Measurements from ENCODE around the gene MSL3B.
A peak's percentile ranks its signal among the peaks of the same experiment; 100 is the strongest.

Gene MSL3B

GRCh38 chr2:233857511-233858141 is 10.6 kb downstream of the MSL3B start (continued):
- no peak for TF ChIP-seq ZNF76 (CRISPR knock-in tag; IDR thresholded peaks at IDR 0.05; ENCODE audit: borderline replicate concordance)
- TF ChIP-seq DPF2 (IDR thresholded peaks at IDR 0.05) = peak; percentile 85
- no peak for TF ChIP-seq XRCC4 (IDR thresholded peaks at IDR 0.05; ENCODE audit: extremely low read depth, insufficient read depth, insufficient read length)
- peak; percentile 78 for TF ChIP-seq ZNF146 (CRISPR knock-in tag; IDR thresholded peaks at IDR 0.05; ENCODE audit: unreplicated experiment)
- TF ChIP-seq PHF8 (IDR thresholded peaks at IDR 0.05; ENCODE audit: borderline replicate concordance, low read length) = no peak
- TF ChIP-seq FOXA1 (IDR thresholded peaks at IDR 0.05; ENCODE audit: borderline replicate concordance) = no peak
- TF ChIP-seq ZNF217 (CRISPR knock-in tag; IDR thresholded peaks at IDR 0.05) = no peak
- TF ChIP-seq ZC3H4 (CRISPR knock-in tag; IDR thresholded peaks at IDR 0.05; ENCODE audit: borderline replicate concordance) = no peak
- no peak for TF ChIP-seq ZBTB34 (CRISPR knock-in tag; IDR thresholded peaks at IDR 0.05)
- TF ChIP-seq ARID3A (IDR thresholded peaks at IDR 0.05; ENCODE audit: borderline replicate concordance, low read depth, low read length) = peak; percentile 89
- no peak for TF ChIP-seq ZNF699 (CRISPR knock-in tag; IDR thresholded peaks at IDR 0.05; ENCODE audit: insufficient replicate concordance)
- no peak for TF ChIP-seq GTF2B (IDR thresholded peaks at IDR 0.05; ENCODE audit: extremely low read depth, insufficient read length)
- no peak for TF ChIP-seq WHSC1 (IDR thresholded peaks at IDR 0.05; ENCODE audit: low read length)
- TF ChIP-seq POLR2B (IDR thresholded peaks at IDR 0.05; ENCODE audit: low read depth, partially characterized antibody) = no peak
- TF ChIP-seq CBX1 (IDR thresholded peaks at IDR 0.05; ENCODE audit: low read depth) = no peak
- TF ChIP-seq THRA (IDR thresholded peaks at IDR 0.05) = no peak
- peak; percentile 81 to 84 for TF ChIP-seq RAD21 (CRISPR knock-in tag; conservative IDR thresholded peaks at IDR 0.05 in 1 of 2, IDR thresholded peaks at IDR 0.05 in 1 of 2)
- peak; percentile 71; the same call in 1 of the 2 replicates for TF ChIP-seq TEAD4 (IDR thresholded peaks at IDR 0.05; ENCODE audit: low read length)
- TF ChIP-seq TEAD4 (CRISPR knock-in tag; IDR thresholded peaks at IDR 0.05; ENCODE audit: borderline replicate concordance) = no peak
- TF ChIP-seq PCBP1 (IDR thresholded peaks at IDR 0.05; ENCODE audit: low read depth, low read length, poor library complexity, severe bottlenecking) = no peak
- TF ChIP-seq HNRNPLL (IDR thresholded peaks at IDR 0.05; ENCODE audit: low read depth, low read length, poor library complexity, severe bottlenecking) = no peak
- TF ChIP-seq MTA1 (IDR thresholded peaks at IDR 0.05; ENCODE audit: borderline replicate concordance) = no peak
- no peak for TF ChIP-seq SAP30 (IDR thresholded peaks at IDR 0.05; ENCODE audit: borderline replicate concordance, insufficient read depth, low read depth, low read length, poor library complexity, severe bottlenecking)
- TF ChIP-seq NFE2 (IDR thresholded peaks at IDR 0.05; ENCODE audit: low read depth) = peak; percentile 94
- no peak for TF ChIP-seq IRF2 (CRISPR knock-in tag; IDR thresholded peaks at IDR 0.05)

All from K562 (cell line).